Prostate gland (tissue), 2 donors: ENCODE data around the gene LY6G5C. TPM values are rescaled to one million over a fixed set of nuclear protein-coding genes. Genes with fewer than 3 reads are reported as not detected.

Experiments used
- DNase-seq: peaks from one replicate; pipeline ENCODE4 v3.0.0-alpha.2; 2019; ENCODE audit warnings: low spot score
- H3K27ac ChIP-seq, 2 donors: fragments of 200-600 bp; sonication (generic); 2 replicates each; pipeline ENCODE4 v1.5.1; 2017 to 2019
- H3K27me3 ChIP-seq: fragments of 200-600 bp; sonication (generic); replicated peaks from 2 replicates; pipeline ENCODE4 v1.5.1; 2019; ENCODE audit not compliant: insufficient read depth
- H3K36me3 ChIP-seq, 2 donors: fragments of 200-600 bp; sonication (generic); 1 replicate in 1 of 2; 2 replicates in 1 of 2; pipeline versions ENCODE4 v1.5.1 to v1.8.1; 2017 to 2019
- H3K4me1 ChIP-seq: fragments of 200-600 bp; sonication (generic); replicated peaks from 2 replicates; pipeline ENCODE4 v1.5.1; 2019
- H3K4me3 ChIP-seq, 2 donors: fragments of 200-600 bp; sonication (generic); 2 replicates each; pipeline ENCODE4 v1.5.1; 2017 to 2019
- H3K9me3 ChIP-seq: fragments of 200-600 bp; sonication (generic); 2 replicates; pipeline ENCODE4 v1.5.1; 2017
- POLR2A ChIP-seq: fragments of 450-650 bp; IDR thresholded peaks from one replicate; pipeline ENCODE4 v1.6.1; 2016; ENCODE audit warnings: antibody characterized with exemption, mild to moderate bottlenecking
- POLR2AphosphoS5 ChIP-seq: sonication (generic); formaldehyde crosslinking; IDR thresholded peaks from one replicate; pipeline ENCODE4 v1.6.1; 2017; ENCODE audit warnings: antibody characterized with exemption
- WGBS: methylation state at CpG from one replicate; pipeline ENCODE4 v1.1.5; 2018; 5-methylcytosine and 5-hydroxymethylcytosine counted together
- intact Hi-C: fragments of 100-400 bp; cut with DNase I; formaldehyde crosslinking; loops from one replicate; pipeline ENCODE4 v1.14.2; 2022
- total RNA-seq, 2 donors: library from RNA; depleted of rRNA; stranded (reverse); fragments of >200 nt; gene quantifications; one replicate each; pipeline ENCODE4 v1.1.0, GENCODE V29; 2016
- TF ChIP-seq, protein P1 (sequence below), 4 experiments: fragments of 200-600 bp in 2 of 4; fragments of 450-650 bp in 2 of 4; sonication (generic) in 2 of 4; IDR thresholded peaks; 1 replicate in 3 of 4; 2 replicates in 1 of 4; pipeline ENCODE4 v1.5.1; 2016 to 2019; ENCODE audit warnings: antibody characterized with exemption in 4 of 4, mild to moderate bottlenecking in 2 of 4, moderate library complexity in 2 of 4

Gene LY6G5C
- total RNA-seq, 2 donors from 2014 or later = 1.6 to 2.6 TPM

GRCh38 chr6:31662124-31662723, 18.6 kb downstream of the LY6G5C start:
- no peak overlapping the region for H3K27ac ChIP-seq
- intact Hi-C loops = no loop called here
- no peaks in the 10 kb centered on the region for H3K27me3 ChIP-seq
- no peaks in the 10 kb centered on the region for H3K9me3 ChIP-seq
- DNase-seq = no peak
- WGBS = 83% methylated on average over 12 of the region's 12 CpGs
- H3K4me1 ChIP-seq = peaks cover 30% of the 10 kb centered on the region
- H3K4me3 ChIP-seq = no peak overlapping the region
- TF ChIP-seq POLR2AphosphoS5 (no peak), POLR2A (no peak)
- TF ChIP-seq, protein P1, sequence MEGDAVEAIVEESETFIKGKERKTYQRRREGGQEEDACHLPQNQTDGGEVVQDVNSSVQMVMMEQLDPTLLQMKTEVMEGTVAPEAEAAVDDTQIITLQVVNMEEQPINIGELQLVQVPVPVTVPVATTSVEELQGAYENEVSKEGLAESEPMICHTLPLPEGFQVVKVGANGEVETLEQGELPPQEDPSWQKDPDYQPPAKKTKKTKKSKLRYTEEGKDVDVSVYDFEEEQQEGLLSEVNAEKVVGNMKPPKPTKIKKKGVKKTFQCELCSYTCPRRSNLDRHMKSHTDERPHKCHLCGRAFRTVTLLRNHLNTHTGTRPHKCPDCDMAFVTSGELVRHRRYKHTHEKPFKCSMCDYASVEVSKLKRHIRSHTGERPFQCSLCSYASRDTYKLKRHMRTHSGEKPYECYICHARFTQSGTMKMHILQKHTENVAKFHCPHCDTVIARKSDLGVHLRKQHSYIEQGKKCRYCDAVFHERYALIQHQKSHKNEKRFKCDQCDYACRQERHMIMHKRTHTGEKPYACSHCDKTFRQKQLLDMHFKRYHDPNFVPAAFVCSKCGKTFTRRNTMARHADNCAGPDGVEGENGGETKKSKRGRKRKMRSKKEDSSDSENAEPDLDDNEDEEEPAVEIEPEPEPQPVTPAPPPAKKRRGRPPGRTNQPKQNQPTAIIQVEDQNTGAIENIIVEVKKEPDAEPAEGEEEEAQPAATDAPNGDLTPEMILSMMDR (IDR thresholded peaks at IDR 0.05) = no peak
- no peaks in the 10 kb centered on the region for H3K36me3 ChIP-seq

DNA sequence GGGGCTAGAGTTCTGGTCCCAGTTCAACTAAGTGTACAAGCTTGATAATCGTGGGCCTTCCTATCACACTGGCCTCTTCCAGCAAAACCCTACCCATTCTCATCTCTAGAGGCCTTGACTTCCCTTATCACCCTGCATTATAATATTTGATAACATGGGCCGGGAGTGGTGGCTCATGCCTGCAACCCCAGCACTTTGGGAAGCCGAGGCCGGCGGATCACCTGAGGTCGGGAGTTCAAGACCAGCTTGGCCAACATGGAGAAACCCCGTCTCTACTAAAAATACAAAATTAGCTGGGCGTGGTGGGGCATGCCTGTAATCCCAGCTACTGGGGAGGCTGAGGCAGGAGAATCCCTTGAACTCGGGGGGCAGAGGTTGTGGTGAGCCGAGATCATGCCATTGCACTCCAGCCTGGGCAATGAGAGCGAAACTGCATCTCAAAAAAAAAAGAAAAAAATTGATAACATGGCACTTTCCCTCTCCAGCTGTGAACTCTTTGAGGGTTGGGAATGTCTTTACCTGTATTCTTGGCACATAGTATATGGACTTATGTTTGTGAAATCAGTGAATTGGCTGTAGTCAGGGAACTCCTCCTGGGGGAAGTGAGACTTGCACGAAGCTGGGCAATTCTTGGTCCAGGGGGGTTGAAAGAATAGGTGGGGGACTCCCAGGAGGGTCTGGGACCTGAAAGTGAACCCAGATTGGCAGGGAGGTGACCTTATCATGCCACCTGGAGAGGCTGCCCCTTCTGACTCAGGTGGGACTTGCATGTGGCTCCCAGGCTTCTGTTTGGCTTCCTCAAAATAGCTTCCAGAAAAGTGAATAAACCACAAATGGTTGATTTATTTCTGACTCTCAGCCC, 19.4 kb downstream of the LY6G5C start:
- Histone ChIP-seq H3K27ac (peak overlapping the region; percentile 76 to 87), H3K4me3 (peak overlapping the region in 1 of 2 donors; percentile 58), H3K4me1 (peaks cover 24% of the 10 kb centered on the region), H3K36me3 (no peaks in the 10 kb centered on the region), H3K9me3 (no peaks in the 10 kb centered on the region), H3K27me3 (no peaks in the 10 kb centered on the region)
- TF ChIP-seq POLR2A (no peak), POLR2AphosphoS5 (no peak)
- TF ChIP-seq, protein P1 (IDR thresholded peaks at IDR 0.05) = no peak
- no peak for DNase-seq
- intact Hi-C loops = no loop called here
- 82% methylated on average over 12 of the region's 12 CpGs for WGBS

- H3K27ac ChIP-seq = peak within 1 kb of the TSS; percentile 76 to 87
- no peaks in the 10 kb centered on the region for H3K36me3 ChIP-seq
- no peaks in the 10 kb centered on the region for H3K27me3 ChIP-seq
- under 1% methylated on average over 47 of the region's 52 CpGs for WGBS
- intact Hi-C loops = no loop called here
- peak; percentile 81 for DNase-seq
- peaks cover 24% of the 10 kb centered on the region for H3K4me1 ChIP-seq
- peak within 1 kb of the TSS; percentile 57 to 58 for H3K4me3 ChIP-seq
- H3K9me3 ChIP-seq = no peaks in the 10 kb centered on the region
- TF ChIP-seq, protein P1 (IDR thresholded peaks at IDR 0.05) = peak in 2 of 4 experiments; percentile 5 to 14
- peak; percentile 84 for TF ChIP-seq POLR2A
- TF ChIP-seq POLR2AphosphoS5 = peak; percentile 71
Measured at GRCh38 chr6:31660381-31661261, 20.2 kb downstream of the LY6G5C start, which contains the start of gene C6orf47. C6orf47 (minus strand) TSS chr6:31660778; CDS start chr6:31659947, 831 bp downstream.

DNA sequence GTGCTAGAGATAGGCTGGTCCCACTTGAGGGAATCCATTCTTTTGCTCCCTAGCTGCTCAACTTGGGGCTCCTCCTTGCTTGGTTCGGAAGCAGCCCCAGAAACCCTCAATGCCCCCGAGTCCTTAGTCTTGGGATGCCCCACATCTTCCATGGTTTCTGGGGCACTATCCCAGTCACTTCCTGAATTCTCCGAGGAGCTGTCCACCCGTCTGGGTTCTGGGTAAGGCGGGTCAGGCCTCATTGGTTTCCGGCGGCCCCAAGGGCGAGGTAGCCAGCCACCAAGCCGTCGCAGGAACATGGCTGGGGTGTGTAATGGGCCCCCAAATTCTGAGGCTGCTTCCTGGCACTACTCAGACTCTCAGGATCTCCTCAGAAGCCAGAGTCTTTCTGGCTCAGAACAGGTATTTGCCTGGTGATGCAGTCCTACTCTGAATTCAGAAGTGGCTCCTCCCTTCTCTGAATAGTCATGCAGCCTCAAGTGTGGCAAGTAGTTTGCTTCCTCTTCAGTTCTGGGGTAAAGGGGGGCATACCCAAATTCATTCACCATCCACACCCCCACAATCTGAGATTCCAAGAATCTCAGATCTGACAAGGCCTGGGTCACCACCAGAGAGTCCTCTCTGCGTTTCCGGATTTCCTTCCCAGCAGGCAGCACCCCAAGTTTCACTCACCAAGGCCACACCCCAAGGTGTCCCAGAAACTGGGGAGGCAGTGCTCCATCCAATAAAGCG, 21.1 kb downstream of the LY6G5C start:
- no peak for DNase-seq
- TF ChIP-seq POLR2AphosphoS5 = no peak
- TF ChIP-seq, protein P1 (IDR thresholded peaks at IDR 0.05) = no peak
- TF ChIP-seq POLR2A = no peak
- Histone ChIP-seq H3K27ac (peak overlapping the region; percentile 76 to 87), H3K9me3 (no peaks in the 10 kb centered on the region), H3K4me3 (peak overlapping the region; percentile 57 to 58), H3K4me1 (peaks cover 24% of the 10 kb centered on the region), H3K36me3 (no peaks in the 10 kb centered on the region), H3K27me3 (no peaks in the 10 kb centered on the region)
- 16% methylated on average over 13 of the region's 13 CpGs for WGBS
- intact Hi-C loops = no loop called here
